ENCODE results near the gene ADAMTSL1. TPM values are rescaled to one million over a fixed set of nuclear protein-coding genes. Genes with fewer than 3 reads are reported as not detected.

ADAMTSL1 gene
- total RNA-seq, 4 donors from 2014 or later: 2.8 to 26.4 (median 9.4) TPM

- Histone ChIP-seq H3K27me3 (no peaks in the 10 kb centered on the region), H3K9me3 (no peaks in the 10 kb centered on the region), H3K27ac (no peak overlapping the region), H3K36me3 (no peaks in the 10 kb centered on the region), H3K4me1 (no peaks in the 10 kb centered on the region), H3K4me3 (no peak overlapping the region)
- TF ChIP-seq CTCF (IDR thresholded peaks at IDR 0.05) (no peak), POLR2A (IDR thresholded peaks at IDR 0.05) (no peak)
- no peak for DNase-seq
Observed at GRCh38 chr9:18834740-18835361, 360.9 kb downstream of the ADAMTSL1 start.

- TF ChIP-seq POLR2A (IDR thresholded peaks at IDR 0.05) (no peak), CTCF (IDR thresholded peaks at IDR 0.05) (no peak)
- no peaks in the 10 kb centered on the region for H3K36me3 ChIP-seq
- H3K9me3 ChIP-seq: no peaks in the 10 kb centered on the region
- H3K27me3 ChIP-seq: no peaks in the 10 kb centered on the region
- H3K27ac ChIP-seq: no peak overlapping the region
- no peak overlapping the region for H3K4me3 ChIP-seq
- DNase-seq: no peak
- H3K4me1 ChIP-seq: no peaks in the 10 kb centered on the region
Observed at GRCh38 chr9:18837402-18837801, 363.4 kb downstream of the ADAMTSL1 start.

- Histone ChIP-seq H3K9me3 (no peaks in the 10 kb centered on the region), H3K4me3 (no peak overlapping the region), H3K27ac (no peak overlapping the region), H3K36me3 (no peaks in the 10 kb centered on the region), H3K27me3 (no peaks in the 10 kb centered on the region), H3K4me1 (no peaks in the 10 kb centered on the region)
- DNase-seq: no peak
- TF ChIP-seq CTCF (IDR thresholded peaks at IDR 0.05) (no peak), POLR2A (IDR thresholded peaks at IDR 0.05) (no peak)
Observed at GRCh38 chr9:18847576-18848275, 373.8 kb downstream of the ADAMTSL1 start.

GRCh38 chr9:18848657-18849056 lies 374.7 kb downstream of the ADAMTSL1 start:
- no peaks in the 10 kb centered on the region for H3K9me3 ChIP-seq
- H3K27ac ChIP-seq: no peak overlapping the region
- H3K4me1 ChIP-seq: no peaks in the 10 kb centered on the region
- no peak overlapping the region for H3K4me3 ChIP-seq
- DNase-seq: no peak
- H3K27me3 ChIP-seq: no peaks in the 10 kb centered on the region
- no peak for TF ChIP-seq CTCF (IDR thresholded peaks at IDR 0.05)
- TF ChIP-seq POLR2A (IDR thresholded peaks at IDR 0.05): no peak
- H3K36me3 ChIP-seq: no peaks in the 10 kb centered on the region

- DNase-seq: no peak
- Histone ChIP-seq H3K27me3 (no peaks in the 10 kb centered on the region), H3K36me3 (no peaks in the 10 kb centered on the region), H3K9me3 (no peaks in the 10 kb centered on the region), H3K4me3 (no peak overlapping the region), H3K4me1 (no peaks in the 10 kb centered on the region), H3K27ac (no peak overlapping the region)
- TF ChIP-seq POLR2A (IDR thresholded peaks at IDR 0.05): no peak
- TF ChIP-seq CTCF (IDR thresholded peaks at IDR 0.05): no peak
Observed at GRCh38 chr9:18849270-18849669, 375.3 kb downstream of the ADAMTSL1 start.
